Astrocyte (in vitro differentiated cells and primary cell): ENCODE results near the gene SEC63.

ENCODE experiments used
- CTCF ChIP-seq: IDR thresholded peaks from 2 replicates; pipeline ENCODE4 v1.5.1; 2011; ENCODE audit warnings: low read depth, mild to moderate bottlenecking, inconsistent platforms, low read length, moderate library complexity; ENCODE audit not compliant: insufficient read depth
- EZH2 ChIP-seq: IDR thresholded peaks from 2 replicates; pipeline ENCODE4 v1.6.1; 2012; ENCODE audit warnings: mild to moderate bottlenecking, low read length, inconsistent platforms; ENCODE audit not compliant: insufficient read depth

DNA sequence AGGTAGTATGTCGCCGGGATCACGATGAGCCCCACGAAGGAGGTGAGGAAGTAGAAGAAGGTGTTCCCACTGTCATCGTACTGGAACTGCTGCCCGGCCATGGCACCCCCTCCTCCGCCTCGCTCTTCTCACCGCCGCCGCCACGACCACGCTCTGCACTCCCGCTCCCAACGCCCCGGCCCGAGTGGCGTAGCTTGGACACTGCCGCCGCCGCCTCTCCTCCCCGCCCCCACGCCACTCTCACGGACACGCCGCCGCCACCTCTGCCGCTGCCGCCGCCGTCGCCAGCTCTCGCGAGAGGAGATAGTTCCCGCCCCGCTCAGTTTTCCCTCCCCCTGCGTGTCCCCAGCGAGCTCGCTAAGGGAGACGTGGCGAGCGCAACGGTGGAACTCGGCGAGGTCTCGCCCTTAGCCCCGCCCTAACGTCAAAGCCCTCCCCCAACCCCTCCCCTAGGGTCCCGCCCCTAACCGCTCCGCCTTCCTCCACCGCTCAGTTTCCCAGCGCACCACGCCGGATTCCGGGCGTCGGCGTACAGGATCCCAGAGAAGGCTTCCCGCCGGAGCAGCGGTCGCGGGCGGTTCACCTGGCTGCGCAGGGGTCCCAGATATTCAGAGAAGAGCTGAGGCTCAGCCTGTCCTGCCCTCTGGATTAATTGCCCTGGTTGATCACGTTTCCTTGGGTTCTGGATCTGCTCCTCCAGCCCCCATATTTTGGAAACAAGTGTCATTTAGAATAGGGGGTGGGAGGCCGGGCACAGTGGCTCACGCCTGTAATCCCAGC is at the start of gene SEC63:
- TF ChIP-seq CTCF (no peak), EZH2 (no peak)
